Measurements from ENCODE around the gene ZSWIM7.

- TF ChIP-seq CTCF (IDR thresholded peaks at IDR 0.05) (peak in 1 of 6 experiments; percentile 7), POLR2A (IDR thresholded peaks at IDR 0.05) (no peak)
Observed at GRCh38 chr17:16027708-16028584, 28.4 kb upstream of the ZSWIM7 start.
